Jurkat, Clone E6-1 (cell line): ENCODE measurements around the gene ORC1.
"Not testable (repeated sequence)": the region's sequence is repeated elsewhere in the genome, so short reads cannot be mapped to it uniquely, and the experiment has no call there.

Source experiments
- DNase-seq: peaks from one replicate; pipeline ENCODE4 v3.0.0-alpha.2; 2011; ENCODE audit warnings: low read depth, low spot score
- H3K4me3 ChIP-seq: 2 replicates; pipeline ENCODE4 v1.5.1; 2011; ENCODE audit warnings: mild to moderate bottlenecking, low read length, control low read depth, moderate library complexity

ORC1 gene

GRCh38 chr1:52400131-52400530 is 4.1 kb downstream of the ORC1 start:
- no peak overlapping the region for H3K4me3 ChIP-seq
- DNase-seq = no peak

GRCh38 chr1:52399629-52400028 is 4.6 kb downstream of the ORC1 start:
- H3K4me3 ChIP-seq = no peak overlapping the region
- DNase-seq = no peak

- DNase-seq = no peak
- no peak overlapping the region for H3K4me3 ChIP-seq
These were observed 11.0 kb downstream of the ORC1 start for GRCh38 chr1:52393174-52393573.

GRCh38 chr1:52386458-52386857 is 17.8 kb downstream of the ORC1 start:
- DNase-seq = no peak
- no peak overlapping the region for H3K4me3 ChIP-seq

- DNase-seq = no peak
- H3K4me3 ChIP-seq = no peak overlapping the region
These were observed 18.8 kb downstream of the ORC1 start for GRCh38 chr1:52385376-52385775.

- not testable (repeated sequence) for H3K4me3 ChIP-seq, DNase-seq
These were observed 34.4 kb downstream of the ORC1 start for GRCh38 chr1:52369851-52370250.

- no peak overlapping the region for H3K4me3 ChIP-seq
- DNase-seq = no peak
These were observed 35.6 kb downstream of the ORC1 start for GRCh38 chr1:52368383-52369172.

- DNase-seq = no peak
- H3K4me3 ChIP-seq = no peak overlapping the region
These were observed 37.0 kb downstream of the ORC1 start for GRCh38 chr1:52367272-52367671.

- DNase-seq = no peak
- peak overlapping the region; percentile 91 for H3K4me3 ChIP-seq
These were observed 37.8 kb downstream of the ORC1 start for GRCh38 chr1:52366517-52366827.

- H3K4me3 ChIP-seq = peak within 1 kb of the TSS; percentile 91
- DNase-seq = peak; percentile 94
These were observed 38.3 kb downstream of the ORC1 start, which contains the start of gene CC2D1B for GRCh38 chr1:52365746-52366516. Gene CC2D1B, minus strand, starts transcription at chr1:52366205. Its CDS starts 1,585 bp downstream, at chr1:52364620.

GRCh38 chr1:52365071-52365745 is 39.0 kb downstream of the ORC1 start:
- DNase-seq = no peak
- peak overlapping the region; percentile 91 for H3K4me3 ChIP-seq

GRCh38 chr1:52364235-52364839 is 39.9 kb downstream of the ORC1 start:
- no peak for DNase-seq
- peak overlapping the region; percentile 91 for H3K4me3 ChIP-seq

GRCh38 chr1:52360595-52360968 is 43.6 kb downstream of the ORC1 start:
- no peak overlapping the region for H3K4me3 ChIP-seq
- DNase-seq = no peak

- H3K4me3 ChIP-seq = no peak overlapping the region
- no peak for DNase-seq
These were observed 44.3 kb downstream of the ORC1 start for GRCh38 chr1:52359676-52360594.

GRCh38 chr1:52358851-52359497 is 45.2 kb downstream of the ORC1 start:
- no peak overlapping the region for H3K4me3 ChIP-seq
- DNase-seq = no peak

- no peak for DNase-seq
- no peak overlapping the region for H3K4me3 ChIP-seq
These were observed 46.8 kb downstream of the ORC1 start for GRCh38 chr1:52357397-52357796.

- no peak overlapping the region for H3K4me3 ChIP-seq
- DNase-seq = no peak
These were observed 47.3 kb downstream of the ORC1 start for GRCh38 chr1:52356818-52357355.
